ENCODE results near the gene ILF3.

- TF ChIP-seq, protein P1, sequence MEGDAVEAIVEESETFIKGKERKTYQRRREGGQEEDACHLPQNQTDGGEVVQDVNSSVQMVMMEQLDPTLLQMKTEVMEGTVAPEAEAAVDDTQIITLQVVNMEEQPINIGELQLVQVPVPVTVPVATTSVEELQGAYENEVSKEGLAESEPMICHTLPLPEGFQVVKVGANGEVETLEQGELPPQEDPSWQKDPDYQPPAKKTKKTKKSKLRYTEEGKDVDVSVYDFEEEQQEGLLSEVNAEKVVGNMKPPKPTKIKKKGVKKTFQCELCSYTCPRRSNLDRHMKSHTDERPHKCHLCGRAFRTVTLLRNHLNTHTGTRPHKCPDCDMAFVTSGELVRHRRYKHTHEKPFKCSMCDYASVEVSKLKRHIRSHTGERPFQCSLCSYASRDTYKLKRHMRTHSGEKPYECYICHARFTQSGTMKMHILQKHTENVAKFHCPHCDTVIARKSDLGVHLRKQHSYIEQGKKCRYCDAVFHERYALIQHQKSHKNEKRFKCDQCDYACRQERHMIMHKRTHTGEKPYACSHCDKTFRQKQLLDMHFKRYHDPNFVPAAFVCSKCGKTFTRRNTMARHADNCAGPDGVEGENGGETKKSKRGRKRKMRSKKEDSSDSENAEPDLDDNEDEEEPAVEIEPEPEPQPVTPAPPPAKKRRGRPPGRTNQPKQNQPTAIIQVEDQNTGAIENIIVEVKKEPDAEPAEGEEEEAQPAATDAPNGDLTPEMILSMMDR (IDR thresholded peaks at IDR 0.05; ENCODE audit: low read depth, low read length, poor library complexity, severe bottlenecking) = no peak
- TF ChIP-seq EZH2phosphoT487 (IDR thresholded peaks at IDR 0.05; ENCODE audit: borderline replicate concordance, low read length) = no peak
Observed at GRCh38 chr19:10634430-10634829, 19.7 kb upstream of the ILF3 start.
